ENCODE data around the gene BRINP3.
"Not testable (repeated sequence)": the region's sequence is repeated elsewhere in the genome, so short reads cannot be mapped to it uniquely, and the experiment has no call there.

Gene BRINP3

DNA sequence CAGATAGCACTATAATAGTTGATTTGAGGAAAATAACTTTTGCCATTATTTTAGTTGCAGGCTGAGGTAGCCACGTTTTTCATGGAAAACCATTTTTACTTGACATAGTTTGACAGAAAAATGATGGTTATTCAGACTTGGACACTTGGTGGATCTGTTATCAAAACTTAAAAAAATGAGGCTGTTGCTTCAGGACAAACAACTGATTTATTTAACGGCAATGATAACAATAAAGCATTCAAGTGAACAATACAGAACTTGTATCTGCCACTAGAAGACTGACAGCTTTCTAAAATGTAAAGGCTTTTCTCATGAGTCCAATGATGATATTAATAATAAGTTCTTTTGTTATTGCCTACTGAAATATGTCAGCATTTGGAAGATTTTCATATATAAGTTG, 322.9 kb downstream of the BRINP3 start:
- H3K36me3 ChIP-seq (ENCODE audit: insufficient read depth, low read length): no peaks in the 10 kb centered on the region
- no peak overlapping the region for H3K9ac ChIP-seq (ENCODE audit: low read length)
- H3K9me3 ChIP-seq (ENCODE audit: low read length): no peaks in the 10 kb centered on the region

DNA sequence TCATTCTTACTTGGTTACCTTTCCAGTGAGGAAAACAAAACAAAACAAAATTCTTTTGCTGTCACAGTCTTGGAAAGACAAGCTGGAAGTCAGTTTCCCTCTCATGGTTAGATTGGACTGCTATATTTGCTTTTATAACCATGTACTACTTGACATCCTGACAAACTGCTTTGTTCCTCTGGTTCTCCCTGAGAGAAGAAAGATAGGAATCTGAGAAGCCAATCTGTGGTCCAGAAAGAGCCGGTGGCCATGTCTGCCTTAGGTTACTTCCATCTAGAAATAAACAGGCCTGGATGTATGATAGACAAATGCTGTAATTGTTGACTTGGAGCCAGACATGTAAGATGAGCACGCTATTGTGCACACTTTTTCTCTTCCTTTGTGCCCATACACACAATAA, 330.0 kb downstream of the BRINP3 start:
- Histone ChIP-seq H3K9me3 (ENCODE audit: low read length) (no peaks in the 10 kb centered on the region), H3K4me1 (ENCODE audit: insufficient read depth, low read length) (no peaks in the 10 kb centered on the region), H3K27ac (ENCODE audit: low read depth, low read length) (no peak overlapping the region), H3K27me3 (ENCODE audit: control insufficient read depth in 1 of 2, insufficient read depth in 2 of 2, low read length in 2 of 2) (no peaks in the 10 kb centered on the region), H3K4me3 (ENCODE audit: low read depth in 1 of 2, low read length in 2 of 2) (no peak overlapping the region), H3K9ac (ENCODE audit: low read length) (no peak overlapping the region), H3K36me3 (ENCODE audit: insufficient read depth, low read length) (no peaks in the 10 kb centered on the region)

More for the DNA sequence above, 322.9 kb downstream of the BRINP3 start:
- H3K4me3 ChIP-seq (ENCODE audit: low read depth in 1 of 2, low read length in 2 of 2): no peak overlapping the region
- H3K4me1 ChIP-seq (ENCODE audit: insufficient read depth, low read length): no peaks in the 10 kb centered on the region
- no peaks in the 10 kb centered on the region for H3K27me3 ChIP-seq (ENCODE audit: control insufficient read depth in 1 of 2, insufficient read depth in 2 of 2, low read length in 2 of 2)
- H3K27ac ChIP-seq (ENCODE audit: low read depth, low read length): no peak overlapping the region

DNA sequence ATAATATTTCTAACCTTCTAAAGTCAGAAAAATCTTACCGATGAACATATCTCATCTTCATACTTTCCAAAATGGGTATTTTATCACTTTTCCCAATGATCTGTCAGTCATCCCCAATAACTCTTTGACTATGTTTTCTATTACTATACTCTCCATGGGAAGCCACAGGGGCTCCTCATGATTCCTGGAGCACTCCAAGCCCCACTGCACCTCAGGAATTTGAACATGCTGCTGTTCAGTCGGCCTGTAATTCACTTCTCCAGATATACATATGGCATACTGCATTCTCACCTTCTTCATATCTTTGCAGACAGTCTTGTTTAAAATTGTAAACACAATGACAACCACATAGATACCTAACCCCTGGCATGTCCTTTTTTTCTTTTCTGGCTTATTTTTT, 333.0 kb downstream of the BRINP3 start:
- H3K9me3 ChIP-seq (ENCODE audit: low read length): no peaks in the 10 kb centered on the region
- no peaks in the 10 kb centered on the region for H3K4me1 ChIP-seq (ENCODE audit: insufficient read depth, low read length)
- H3K27me3 ChIP-seq (ENCODE audit: control insufficient read depth in 1 of 2, insufficient read depth in 2 of 2, low read length in 2 of 2): no peaks in the 10 kb centered on the region
- H3K4me3 ChIP-seq (ENCODE audit: low read depth in 1 of 2, low read length in 2 of 2): no peak overlapping the region
- no peaks in the 10 kb centered on the region for H3K36me3 ChIP-seq (ENCODE audit: insufficient read depth, low read length)
- H3K27ac ChIP-seq (ENCODE audit: low read depth, low read length): no peak overlapping the region
- no peak overlapping the region for H3K9ac ChIP-seq (ENCODE audit: low read length)

DNA sequence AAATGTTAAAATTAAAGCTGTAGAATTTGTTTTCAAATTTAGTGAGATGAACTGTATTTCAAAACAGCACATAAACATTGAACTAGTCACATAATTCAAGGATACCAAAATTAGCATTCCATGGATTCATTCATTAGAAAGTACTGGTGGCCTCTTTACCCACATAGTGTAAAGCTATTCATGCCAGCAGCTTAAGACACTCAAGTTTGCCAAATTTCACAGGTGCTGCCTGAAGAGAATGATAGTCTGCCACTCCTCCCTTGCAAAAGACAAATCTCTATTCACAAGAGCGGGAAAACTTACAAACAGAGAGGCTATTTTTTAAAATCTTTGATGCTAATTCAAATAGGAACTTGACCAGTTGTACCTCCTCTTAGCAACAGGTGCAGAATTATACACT, 337.0 kb downstream of the BRINP3 start:
- Histone ChIP-seq H3K9ac (ENCODE audit: low read length) (no peak overlapping the region), H3K4me1 (ENCODE audit: insufficient read depth, low read length) (no peaks in the 10 kb centered on the region), H3K9me3 (ENCODE audit: low read length) (no peaks in the 10 kb centered on the region), H3K27me3 (ENCODE audit: control insufficient read depth in 1 of 2, insufficient read depth in 2 of 2, low read length in 2 of 2) (no peaks in the 10 kb centered on the region), H3K4me3 (ENCODE audit: low read depth in 1 of 2, low read length in 2 of 2) (no peak overlapping the region), H3K27ac (ENCODE audit: low read depth, low read length) (no peak overlapping the region), H3K36me3 (ENCODE audit: insufficient read depth, low read length) (no peaks in the 10 kb centered on the region)

DNA sequence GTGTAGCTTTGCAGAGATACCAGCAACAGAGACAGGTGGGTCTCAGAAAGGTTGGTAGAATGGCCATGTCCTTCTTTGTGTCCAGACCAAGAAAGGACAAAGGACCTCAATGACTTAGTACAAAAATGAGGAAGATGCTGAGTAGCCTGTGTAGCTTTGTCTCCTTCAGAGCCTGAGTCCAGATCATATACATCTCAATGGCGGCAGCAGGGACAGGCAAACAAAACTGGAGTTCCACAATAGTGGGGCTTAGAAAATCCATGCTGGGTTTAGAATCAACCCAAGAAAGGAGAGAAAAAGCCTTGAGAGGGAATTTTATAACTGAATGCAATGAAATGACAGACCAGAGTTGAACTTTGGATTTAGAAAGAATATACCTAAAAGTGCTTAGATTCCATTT, 339.0 kb downstream of the BRINP3 start:
- H3K27me3 ChIP-seq (ENCODE audit: control insufficient read depth in 1 of 2, insufficient read depth in 2 of 2, low read length in 2 of 2): no peaks in the 10 kb centered on the region
- H3K9me3 ChIP-seq (ENCODE audit: low read length): no peaks in the 10 kb centered on the region
- H3K4me1 ChIP-seq (ENCODE audit: insufficient read depth, low read length): no peaks in the 10 kb centered on the region
- no peak overlapping the region for H3K27ac ChIP-seq (ENCODE audit: low read depth, low read length)
- H3K9ac ChIP-seq (ENCODE audit: low read length): no peak overlapping the region
- no peak overlapping the region for H3K4me3 ChIP-seq (ENCODE audit: low read depth in 1 of 2, low read length in 2 of 2)
- H3K36me3 ChIP-seq (ENCODE audit: insufficient read depth, low read length): no peaks in the 10 kb centered on the region

DNA sequence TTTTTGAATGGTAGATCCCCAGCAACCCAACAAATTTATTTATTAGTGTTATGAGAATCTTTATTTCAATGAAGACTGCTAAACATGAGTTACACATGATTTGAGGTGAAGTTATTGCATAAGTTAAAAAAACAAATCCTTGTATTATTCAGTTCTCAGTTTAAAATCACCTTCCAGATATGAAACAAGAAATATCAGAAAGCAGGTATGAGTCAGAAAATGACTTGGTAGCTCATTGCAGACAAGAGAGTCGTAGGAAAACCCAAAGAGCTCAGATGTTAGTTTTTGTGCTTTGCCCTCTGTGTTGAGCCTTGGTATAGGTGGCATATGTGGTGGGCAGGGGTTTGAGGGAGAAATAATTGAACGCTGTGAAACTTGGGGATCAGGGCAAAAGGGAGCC, 339.4 kb downstream of the BRINP3 start:
- H3K4me1 ChIP-seq (ENCODE audit: insufficient read depth, low read length): no peaks in the 10 kb centered on the region
- H3K4me3 ChIP-seq (ENCODE audit: low read depth in 1 of 2, low read length in 2 of 2): no peak overlapping the region
- H3K27me3 ChIP-seq (ENCODE audit: control insufficient read depth in 1 of 2, insufficient read depth in 2 of 2, low read length in 2 of 2): no peaks in the 10 kb centered on the region
- H3K27ac ChIP-seq (ENCODE audit: low read depth, low read length): no peak overlapping the region
- no peaks in the 10 kb centered on the region for H3K36me3 ChIP-seq (ENCODE audit: insufficient read depth, low read length)
- H3K9ac ChIP-seq (ENCODE audit: low read length): no peak overlapping the region
- H3K9me3 ChIP-seq (ENCODE audit: low read length): no peaks in the 10 kb centered on the region

DNA sequence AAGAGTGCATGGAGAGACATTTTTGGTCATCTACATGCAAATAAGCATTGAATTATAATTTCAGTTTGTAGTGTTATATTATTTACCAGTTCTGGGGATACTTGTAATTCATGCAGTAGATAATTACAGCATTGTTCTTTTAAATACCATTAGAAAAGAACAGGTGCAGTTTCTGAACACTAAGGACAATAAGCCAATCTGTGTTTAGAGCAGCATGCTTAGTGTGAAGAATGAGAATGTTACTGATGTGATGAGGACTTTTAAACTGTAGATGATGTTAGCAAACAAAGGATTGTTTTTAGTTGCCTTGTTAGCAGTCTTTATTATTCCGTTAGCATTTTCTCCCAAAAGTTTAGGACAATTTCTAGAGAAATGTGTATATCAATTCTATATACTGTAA, 348.3 kb downstream of the BRINP3 start:
- Histone ChIP-seq H3K27ac (ENCODE audit: low read depth, low read length) (no peak overlapping the region), H3K9me3 (ENCODE audit: low read length) (no peaks in the 10 kb centered on the region), H3K36me3 (ENCODE audit: insufficient read depth, low read length) (no peaks in the 10 kb centered on the region), H3K9ac (ENCODE audit: low read length) (no peak overlapping the region), H3K4me3 (ENCODE audit: low read depth in 1 of 2, low read length in 2 of 2) (no peak overlapping the region), H3K27me3 (ENCODE audit: control insufficient read depth in 1 of 2, insufficient read depth in 2 of 2, low read length in 2 of 2) (no peaks in the 10 kb centered on the region), H3K4me1 (ENCODE audit: insufficient read depth, low read length) (no peaks in the 10 kb centered on the region)

DNA sequence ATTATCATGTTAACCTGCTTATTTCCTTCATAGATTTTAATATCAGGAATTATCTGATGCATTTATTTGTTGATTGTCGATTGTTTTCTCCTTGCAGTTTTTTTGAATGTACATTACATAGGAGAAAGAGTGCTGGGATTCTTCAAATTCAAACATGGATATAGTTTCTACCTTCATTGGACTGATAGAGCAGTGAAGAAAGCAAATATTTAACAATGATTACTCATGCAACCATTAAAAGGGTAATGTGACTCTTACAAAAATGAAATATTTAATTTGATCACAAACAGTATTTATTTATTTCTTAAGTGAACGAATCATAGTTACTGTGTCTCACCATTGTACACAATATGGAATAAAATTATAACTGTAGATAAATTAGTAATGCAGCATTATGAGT, 350.9 kb downstream of the BRINP3 start:
- no peak overlapping the region for H3K9ac ChIP-seq (ENCODE audit: low read length)
- no peak overlapping the region for H3K4me3 ChIP-seq (ENCODE audit: low read depth in 1 of 2, low read length in 2 of 2)
- no peaks in the 10 kb centered on the region for H3K9me3 ChIP-seq (ENCODE audit: low read length)
- H3K36me3 ChIP-seq (ENCODE audit: insufficient read depth, low read length): no peaks in the 10 kb centered on the region
- no peaks in the 10 kb centered on the region for H3K27me3 ChIP-seq (ENCODE audit: control insufficient read depth in 1 of 2, insufficient read depth in 2 of 2, low read length in 2 of 2)
- no peak overlapping the region for H3K27ac ChIP-seq (ENCODE audit: low read depth, low read length)
- H3K4me1 ChIP-seq (ENCODE audit: insufficient read depth, low read length): no peaks in the 10 kb centered on the region

DNA sequence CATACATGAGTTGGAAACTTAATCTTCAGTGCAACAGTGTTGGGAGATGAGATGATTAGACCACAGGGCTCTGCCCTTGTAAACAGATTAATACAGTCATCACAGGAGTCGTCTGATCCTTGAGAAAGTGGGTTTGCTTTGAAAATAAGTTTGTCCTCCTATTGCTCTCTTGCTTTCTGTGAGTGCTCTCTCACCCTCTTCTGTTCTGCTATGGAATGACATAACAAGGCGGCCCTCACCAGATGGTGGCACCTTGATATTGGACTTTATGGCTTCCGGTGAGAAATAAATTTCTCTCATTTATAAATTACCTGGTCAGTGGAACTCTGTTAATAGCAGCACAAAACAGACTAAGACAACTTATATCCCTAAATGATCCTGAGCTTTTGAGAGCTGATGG, 353.6 kb downstream of the BRINP3 start:
- Histone ChIP-seq H3K27me3 (ENCODE audit: control insufficient read depth in 1 of 2, insufficient read depth in 2 of 2, low read length in 2 of 2) (no peaks in the 10 kb centered on the region), H3K4me3 (ENCODE audit: low read depth in 1 of 2, low read length in 2 of 2) (no peak overlapping the region), H3K9me3 (ENCODE audit: low read length) (no peaks in the 10 kb centered on the region), H3K4me1 (ENCODE audit: insufficient read depth, low read length) (no peaks in the 10 kb centered on the region), H3K27ac (ENCODE audit: low read depth, low read length) (no peak overlapping the region), H3K36me3 (ENCODE audit: insufficient read depth, low read length) (no peaks in the 10 kb centered on the region), H3K9ac (ENCODE audit: low read length) (no peak overlapping the region)

DNA sequence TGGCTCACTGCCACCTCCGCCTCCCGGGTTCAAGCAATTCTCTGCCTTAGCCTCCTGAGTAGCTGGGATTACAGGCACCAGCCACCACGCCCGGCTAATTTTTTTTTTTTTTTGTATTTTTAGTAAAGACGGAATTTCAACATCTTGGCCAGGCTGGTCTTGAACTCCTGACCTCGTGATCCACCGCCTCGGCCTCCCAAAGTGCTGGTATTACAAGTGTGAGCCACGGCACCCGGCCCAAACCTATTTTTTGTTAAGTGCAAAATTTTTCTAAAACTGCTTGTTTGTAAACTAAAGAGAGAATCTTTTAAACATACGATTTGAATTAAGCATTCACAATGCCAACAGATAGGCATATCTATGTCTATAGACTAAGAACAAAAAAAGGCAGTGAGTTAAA, 357.1 kb downstream of the BRINP3 start:
- not testable (repeated sequence) for H3K4me3 ChIP-seq (ENCODE audit: low read depth in 1 of 2, low read length in 2 of 2); H3K27ac ChIP-seq (ENCODE audit: low read depth, low read length); H3K27me3 ChIP-seq (ENCODE audit: control insufficient read depth in 1 of 2, insufficient read depth in 2 of 2, low read length in 2 of 2); H3K4me1 ChIP-seq (ENCODE audit: insufficient read depth, low read length); H3K36me3 ChIP-seq (ENCODE audit: insufficient read depth, low read length); H3K9ac ChIP-seq (ENCODE audit: low read length); H3K9me3 ChIP-seq (ENCODE audit: low read length)

DNA sequence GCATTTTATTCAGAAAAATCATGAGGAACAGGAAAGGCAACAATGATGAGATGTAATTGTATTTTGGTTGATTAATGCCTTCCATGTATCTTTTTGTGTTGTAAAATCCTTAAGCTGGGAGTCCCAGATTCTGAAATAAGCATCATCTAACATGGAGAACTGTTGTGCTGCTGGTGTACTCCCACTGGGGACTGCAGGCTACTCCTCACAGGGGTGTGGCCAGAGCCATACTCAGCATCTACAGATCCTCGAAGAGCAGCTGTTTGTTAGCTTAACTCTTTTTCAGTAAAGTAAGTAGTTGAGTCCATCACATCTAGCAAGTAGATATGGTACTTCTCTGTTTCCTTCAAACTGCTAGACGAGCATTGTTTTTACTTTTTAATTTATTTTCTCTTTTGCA, 358.0 kb downstream of the BRINP3 start:
- Histone ChIP-seq H3K4me1 (ENCODE audit: insufficient read depth, low read length) (no peaks in the 10 kb centered on the region), H3K27ac (ENCODE audit: low read depth, low read length) (no peak overlapping the region)

DNA sequence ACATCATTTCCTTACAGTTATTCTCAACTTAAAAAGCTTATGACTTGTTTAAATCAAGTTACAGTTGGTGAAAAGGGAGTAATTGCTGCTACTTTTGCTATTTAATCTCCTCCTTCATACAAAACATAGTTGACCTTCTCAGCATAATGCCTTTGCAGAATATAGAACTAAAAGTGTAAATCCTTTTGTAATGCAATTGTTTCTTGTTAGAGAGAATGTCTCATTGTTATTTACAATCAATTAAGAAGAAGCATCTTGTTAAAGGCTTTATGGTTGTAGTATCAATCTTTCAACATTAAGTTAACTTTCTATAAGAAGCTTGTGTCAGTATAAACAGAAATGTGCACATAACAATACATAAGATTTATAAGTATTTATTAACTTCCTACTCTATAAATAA, 360.7 kb downstream of the BRINP3 start:
- H3K4me3 ChIP-seq (ENCODE audit: low read depth in 1 of 2, low read length in 2 of 2): no peak overlapping the region
- no peaks in the 10 kb centered on the region for H3K36me3 ChIP-seq (ENCODE audit: insufficient read depth, low read length)
- no peaks in the 10 kb centered on the region for H3K4me1 ChIP-seq (ENCODE audit: insufficient read depth, low read length)
- H3K9ac ChIP-seq (ENCODE audit: low read length): no peak overlapping the region
- no peaks in the 10 kb centered on the region for H3K27me3 ChIP-seq (ENCODE audit: control insufficient read depth in 1 of 2, insufficient read depth in 2 of 2, low read length in 2 of 2)
- no peaks in the 10 kb centered on the region for H3K9me3 ChIP-seq (ENCODE audit: low read length)
- no peak overlapping the region for H3K27ac ChIP-seq (ENCODE audit: low read depth, low read length)

More for the DNA sequence above, 358.0 kb downstream of the BRINP3 start:
- H3K36me3 ChIP-seq (ENCODE audit: insufficient read depth, low read length): no peaks in the 10 kb centered on the region
- no peaks in the 10 kb centered on the region for H3K9me3 ChIP-seq (ENCODE audit: low read length)
- no peaks in the 10 kb centered on the region for H3K27me3 ChIP-seq (ENCODE audit: control insufficient read depth in 1 of 2, insufficient read depth in 2 of 2, low read length in 2 of 2)
- H3K4me3 ChIP-seq (ENCODE audit: low read depth in 1 of 2, low read length in 2 of 2): no peak overlapping the region
- no peak overlapping the region for H3K9ac ChIP-seq (ENCODE audit: low read length)

Measured in muscle layer of colon (tissue), 2 donors.